Measurements from ENCODE around the gene ADCY10.

ADCY10 gene

DNA sequence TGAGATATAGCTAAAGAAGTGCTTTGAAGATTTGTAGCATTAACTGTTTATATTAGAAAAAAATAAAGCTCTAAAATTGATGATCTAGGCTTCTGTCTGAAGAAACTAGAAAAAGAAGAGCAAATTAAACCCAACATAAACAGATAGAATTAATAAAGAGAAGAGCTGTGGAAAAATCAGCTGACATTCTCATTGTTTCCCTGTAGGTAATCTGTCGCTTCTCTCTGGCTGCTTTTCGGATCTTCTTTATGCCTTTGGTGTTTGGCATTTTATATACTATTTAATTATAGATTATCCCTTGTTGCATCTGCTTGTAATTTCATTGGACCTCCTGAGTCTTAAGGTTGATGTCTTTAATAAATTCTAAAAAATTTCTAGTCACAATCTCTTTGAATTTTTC, 132.4 kb downstream of the ADCY10 start:
- DNase-seq (ENCODE audit: low spot score) = no peak

GRCh38 chr1:167777269-167777650, 136.7 kb downstream of the ADCY10 start:
- DNase-seq (ENCODE audit: low spot score) = no peak

DNA sequence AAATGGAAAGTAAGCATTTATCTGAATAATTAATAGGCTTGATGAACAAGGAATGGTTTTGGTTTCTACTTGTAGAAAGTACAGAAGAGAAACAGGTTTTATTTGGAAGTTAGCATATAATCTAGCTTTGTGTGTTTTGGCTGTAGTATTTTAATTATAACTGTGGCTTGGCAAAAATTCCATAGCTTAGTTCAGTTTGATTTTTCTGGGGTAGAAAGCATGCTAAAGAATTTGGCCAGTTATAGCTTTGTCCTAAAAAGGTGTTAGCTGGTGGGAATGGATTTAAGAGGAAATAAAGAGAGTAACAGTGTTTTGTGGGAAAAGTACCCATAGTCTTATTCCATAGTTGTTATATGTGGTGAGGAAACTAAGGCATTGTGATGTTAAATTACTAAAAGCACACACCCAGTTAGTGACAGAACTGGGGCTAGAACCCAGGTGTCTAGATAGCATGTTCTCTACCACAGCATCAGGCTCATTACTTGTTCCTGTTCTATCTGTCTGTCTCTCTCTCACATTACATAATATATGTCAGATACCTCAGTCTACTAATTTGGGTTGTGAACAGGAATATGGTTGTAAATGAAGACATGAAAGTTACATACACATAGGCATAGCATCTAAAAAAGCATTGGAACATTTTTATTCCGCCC, 137.2 kb downstream of the ADCY10 start:
- DNase-seq (ENCODE audit: low spot score) = no peak

DNA sequence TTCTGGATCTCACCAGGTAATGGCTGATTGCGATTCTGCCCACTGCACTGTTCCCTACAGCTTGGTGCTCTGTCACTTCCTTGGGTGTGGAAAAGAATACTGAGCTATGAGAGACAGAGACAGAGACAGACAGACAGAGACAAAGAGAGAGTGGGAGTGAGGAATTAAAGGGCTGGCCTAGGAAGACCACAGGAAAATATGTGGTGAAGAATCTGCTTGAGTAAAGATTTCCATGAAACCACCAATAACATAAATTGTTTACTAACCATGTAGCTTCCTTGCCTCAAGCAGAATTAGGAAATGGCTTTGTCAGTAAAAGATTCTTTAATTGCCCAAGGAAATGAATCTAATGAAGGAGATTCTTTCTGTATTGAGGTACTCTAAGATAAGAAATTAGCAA, 137.8 kb downstream of the ADCY10 start:
- DNase-seq (ENCODE audit: low spot score) = no peak

DNA sequence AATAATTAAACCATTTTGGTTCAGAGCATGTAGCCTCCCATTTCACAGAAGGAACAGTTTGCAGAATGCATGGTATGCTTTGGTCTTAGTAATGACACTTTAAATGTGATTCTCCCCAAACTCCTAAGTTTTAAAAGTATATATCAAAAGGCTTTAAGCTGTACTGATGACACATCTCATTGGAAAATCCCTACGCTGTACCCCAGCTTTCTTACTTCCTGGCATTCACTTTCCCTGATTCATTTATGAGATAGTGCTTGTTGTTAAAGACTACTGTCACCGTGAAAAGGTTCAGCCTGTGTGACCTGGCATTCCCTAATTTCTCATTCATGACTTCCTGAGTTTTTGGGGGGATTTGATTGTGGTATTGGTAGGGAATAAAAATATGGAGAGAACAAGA, 138.8 kb downstream of the ADCY10 start:
- no peak for DNase-seq (ENCODE audit: low spot score)

GRCh38 chr1:167774710-167775109, 139.2 kb downstream of the ADCY10 start:
- DNase-seq (ENCODE audit: low spot score) = no peak

DNA sequence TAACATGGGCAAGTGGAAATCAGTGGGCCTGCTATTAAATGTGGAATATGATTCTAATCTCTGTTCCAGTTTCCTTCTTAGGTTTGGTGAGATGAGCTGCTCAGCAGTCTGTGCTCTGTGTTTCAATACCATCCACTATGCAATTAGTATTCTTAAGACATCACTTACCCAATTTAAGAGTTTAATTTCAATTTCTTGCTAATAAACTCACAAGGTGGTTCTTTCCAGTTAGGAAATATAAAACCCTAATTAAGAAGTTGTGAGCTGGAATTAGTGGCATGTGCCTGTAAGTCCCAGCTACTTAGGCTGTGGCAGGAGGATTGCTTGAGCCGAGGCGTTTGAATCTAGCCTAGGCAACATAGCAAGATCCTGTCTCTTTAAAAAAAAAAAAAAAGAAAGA, 140.4 kb downstream of the ADCY10 start:
- no peak for DNase-seq (ENCODE audit: low spot score)

DNA sequence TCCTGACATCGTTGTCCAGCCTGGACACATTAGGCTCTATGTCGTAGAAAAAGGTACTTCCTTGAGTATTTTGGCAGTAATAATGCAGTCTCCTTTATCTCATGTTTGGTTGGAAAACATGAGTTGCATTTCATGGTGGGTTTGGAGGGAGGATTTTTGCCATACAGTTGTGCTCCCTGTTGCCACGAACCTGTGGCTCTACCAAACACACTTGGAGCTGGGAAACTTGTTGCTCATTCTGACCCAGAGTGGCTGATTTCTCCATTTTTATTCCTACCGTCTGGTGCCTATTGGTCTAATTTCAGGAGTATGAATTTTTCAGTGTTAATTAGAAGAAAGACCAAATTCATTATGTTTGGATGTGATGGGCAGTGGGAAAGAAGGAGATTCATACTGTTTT, 141.5 kb downstream of the ADCY10 start:
- DNase-seq (ENCODE audit: low spot score) = no peak

- no peak for DNase-seq (ENCODE audit: low spot score)
Measured at GRCh38 chr1:167770127-167770526, 143.8 kb downstream of the ADCY10 start.

- no peak for DNase-seq (ENCODE audit: low spot score)
Measured at GRCh38 chr1:167767761-167768160, 146.2 kb downstream of the ADCY10 start.

GRCh38 chr1:167766538-167766937, 147.4 kb downstream of the ADCY10 start:
- DNase-seq (ENCODE audit: low spot score) = no peak

- no peak for DNase-seq (ENCODE audit: low spot score)
Measured at GRCh38 chr1:167765496-167765895, 148.4 kb downstream of the ADCY10 start.

DNA sequence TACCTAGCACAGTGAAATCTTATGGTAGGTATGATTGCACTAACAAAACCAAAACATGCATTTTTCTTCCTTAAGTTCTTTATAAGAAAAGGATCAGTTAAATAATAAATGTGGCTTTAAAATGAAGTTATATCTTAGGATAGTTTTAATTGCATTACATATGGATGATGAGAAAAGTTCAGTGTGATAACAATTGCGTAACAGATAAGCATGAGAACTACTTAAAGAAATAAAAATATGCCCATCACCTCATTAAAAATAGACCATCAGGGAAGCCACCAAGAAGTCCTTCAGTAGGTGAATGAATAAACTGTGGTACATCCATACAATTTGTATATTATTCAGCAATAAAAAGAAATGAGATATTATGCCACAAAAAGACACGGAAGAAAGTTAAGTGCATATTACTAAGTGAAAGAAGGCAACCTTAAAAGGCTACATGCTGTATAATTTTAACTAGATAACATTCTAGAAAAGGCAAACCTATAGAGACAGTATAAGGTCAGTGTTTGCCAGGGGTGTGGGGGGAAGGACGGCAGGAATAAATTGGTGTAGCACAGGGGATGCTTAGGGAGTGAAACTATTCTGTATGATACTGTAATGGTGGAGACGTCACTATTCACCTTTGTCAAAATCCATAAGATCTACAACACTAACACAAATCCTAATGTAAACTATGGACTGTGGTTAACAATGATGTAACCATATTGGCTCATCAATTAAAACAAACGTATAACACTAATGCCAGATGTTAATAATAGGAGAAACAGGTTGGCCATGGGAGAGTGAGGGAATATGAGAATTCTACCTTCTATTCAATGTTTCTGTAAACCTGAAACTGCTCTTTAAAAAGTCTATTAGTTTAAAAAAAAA, 149.2 kb downstream of the ADCY10 start:
- DNase-seq (ENCODE audit: low spot score) = no peak

GRCh38 chr1:167763525-167764220, 150.3 kb downstream of the ADCY10 start:
- DNase-seq (ENCODE audit: low spot score) = no peak

DNA sequence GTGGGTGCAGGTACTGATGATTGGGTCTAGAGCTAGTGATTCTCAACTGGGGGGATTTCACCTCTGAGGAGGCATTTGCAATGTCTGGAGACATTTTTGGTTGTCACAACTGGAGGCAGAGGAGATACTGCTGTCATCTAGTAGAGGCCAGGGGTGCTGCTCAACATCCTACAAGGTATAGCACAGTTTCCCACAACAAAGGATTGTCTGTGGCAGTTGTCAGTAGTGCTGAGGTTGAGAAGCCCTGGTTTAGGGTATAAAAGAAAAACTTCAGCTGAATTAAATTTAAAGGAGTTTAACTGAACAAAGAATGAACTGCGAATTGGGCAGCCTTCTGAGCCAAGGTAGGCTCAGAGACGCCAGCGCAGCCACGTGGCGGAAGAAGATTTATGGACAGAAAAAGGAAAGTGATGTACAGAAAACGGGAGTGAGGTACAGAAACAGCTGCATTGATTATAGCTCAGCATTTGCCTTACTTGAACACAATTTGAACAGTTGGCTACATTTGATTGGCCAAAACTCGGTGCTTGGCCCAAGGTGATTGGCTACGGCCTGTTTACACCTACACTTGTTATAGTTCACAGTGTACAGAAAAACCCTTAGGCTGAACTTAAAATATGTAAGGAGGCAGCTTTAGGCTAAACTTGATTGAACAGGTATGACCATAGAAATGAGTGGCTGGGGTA, 151.7 kb downstream of the ADCY10 start:
- no peak for DNase-seq (ENCODE audit: low spot score)

GRCh38 chr1:167761400-167761799, 152.5 kb downstream of the ADCY10 start:
- DNase-seq (ENCODE audit: low spot score) = no peak

Data from activated CD4-positive, alpha-beta T cell treated with anti-CD3 and anti-CD28 coated beads, Interleukin-2, Interleukin-4, amounts not matched to agents 100 ng/mL and 50 ng/mL, durations not matched to agents 16 hours and 8 hours (primary cell).